Neural progenitor cell (in vitro differentiated cells): ENCODE results near the gene CRCP. TPM values are rescaled to one million over a fixed set of nuclear protein-coding genes. Genes with fewer than 3 reads are reported as not detected.

ENCODE experiments used
- DNase-seq: peaks from one replicate; pipeline ENCODE4 v3.0.0-alpha.2; 2016; ENCODE audit warnings: low spot score
- H2AFZ ChIP-seq: fragments of 200-600 bp; sonication (generic); replicated peaks from 2 replicates; pipeline ENCODE4 v1.6.1; 2016; ENCODE audit warnings: antibody characterized with exemption
- H3F3A ChIP-seq: fragments of 200-600 bp; sonication (generic); 2 replicates; pipeline ENCODE4 v1.6.1; 2016; ENCODE audit warnings: antibody characterized with exemption, low read depth
- H3K27ac ChIP-seq: fragments of 200-600 bp; sonication (generic); 2 replicates; pipeline ENCODE4 v1.5.1; 2016; ENCODE audit warnings: mild to moderate bottlenecking
- H3K27me3 ChIP-seq: fragments of 200-600 bp; sonication (generic); 2 replicates; pipeline ENCODE4 v1.6.1; 2016; ENCODE audit warnings: mild to moderate bottlenecking, moderate library complexity
- H3K36me3 ChIP-seq: fragments of 200-600 bp; sonication (generic); 2 replicates; pipeline ENCODE4 v1.5.1; 2016
- H3K4me1 ChIP-seq: fragments of 200-600 bp; sonication (generic); 2 replicates; pipeline ENCODE4 v1.6.1; 2016; ENCODE audit warnings: mixed run types
- H3K4me2 ChIP-seq: fragments of 200-600 bp; sonication (generic); 2 replicates; pipeline ENCODE4 v1.6.1; 2016
- H3K4me3 ChIP-seq: fragments of 200-600 bp; sonication (generic); 2 replicates; pipeline ENCODE4 v1.5.1; 2016
- H3K79me2 ChIP-seq: fragments of 200-600 bp; sonication (generic); 2 replicates; pipeline ENCODE4 v1.6.1; 2016; ENCODE audit warnings: low read depth
- H3K9ac ChIP-seq: fragments of 200-600 bp; sonication (generic); 2 replicates; pipeline ENCODE4 v1.6.1; 2016
- H3K9me3 ChIP-seq: fragments of 200-600 bp; sonication (generic); 2 replicates; pipeline ENCODE4 v1.5.1; 2016; ENCODE audit warnings: low read depth
- H4K20me1 ChIP-seq: fragments of 200-600 bp; sonication (generic); 2 replicates; pipeline ENCODE4 v1.6.1; 2016; ENCODE audit warnings: low read depth
- H3K27ac Mint-ChIP-seq: 3 replicates; pipeline ENCODE4 v1.8.0; 2021; ENCODE audit warnings: mixed read lengths
- H3K27me3 Mint-ChIP-seq: 2 replicates; pipeline ENCODE4 v1.8.0; 2022; ENCODE audit warnings: low read depth, mild to moderate bottlenecking, inconsistent platforms, moderate library complexity, mixed read lengths; ENCODE audit not compliant: insufficient read depth
- H3K36me3 Mint-ChIP-seq: 3 replicates; pipeline ENCODE4 v1.8.0; 2021; ENCODE audit warnings: mixed read lengths
- H3K4me1 Mint-ChIP-seq: 3 replicates; pipeline ENCODE4 v1.8.0; 2021; ENCODE audit warnings: mixed read lengths
- H3K4me3 Mint-ChIP-seq: 3 replicates; pipeline ENCODE4 v1.8.0; 2021; ENCODE audit warnings: mild to moderate bottlenecking, moderate library complexity, mixed read lengths
- H3K9me3 Mint-ChIP-seq: 3 replicates; pipeline ENCODE4 v1.8.0; 2020; ENCODE audit warnings: mixed read lengths
- EZH2 ChIP-seq: fragments of 200-600 bp; sonication (generic); IDR thresholded peaks from 2 replicates; pipeline ENCODE4 v1.6.1; 2017; ENCODE audit warnings: antibody characterized with exemption, mild to moderate bottlenecking, moderate library complexity
- EZH2phosphoT487 ChIP-seq: fragments of 200-600 bp; sonication (generic); IDR thresholded peaks from 2 replicates; pipeline ENCODE4 v1.6.1; 2017; ENCODE audit warnings: antibody characterized with exemption
- total RNA-seq: library from RNA; depleted of rRNA; stranded (reverse); fragments of >200 nt; gene quantifications from 2 replicates; pipeline ENCODE4 v1.2.3, GENCODE V29; 2015; ENCODE audit warnings: low replicate concordance
- TF ChIP-seq, protein P1 (sequence below): fragments of 200-600 bp; sonication (generic); IDR thresholded peaks from 2 replicates; pipeline ENCODE4 v1.5.1; 2017; ENCODE audit warnings: antibody characterized with exemption, mild to moderate bottlenecking

CRCP gene
- total RNA-seq, 1 donor from 2014 or later = 30.0 TPM

DNA sequence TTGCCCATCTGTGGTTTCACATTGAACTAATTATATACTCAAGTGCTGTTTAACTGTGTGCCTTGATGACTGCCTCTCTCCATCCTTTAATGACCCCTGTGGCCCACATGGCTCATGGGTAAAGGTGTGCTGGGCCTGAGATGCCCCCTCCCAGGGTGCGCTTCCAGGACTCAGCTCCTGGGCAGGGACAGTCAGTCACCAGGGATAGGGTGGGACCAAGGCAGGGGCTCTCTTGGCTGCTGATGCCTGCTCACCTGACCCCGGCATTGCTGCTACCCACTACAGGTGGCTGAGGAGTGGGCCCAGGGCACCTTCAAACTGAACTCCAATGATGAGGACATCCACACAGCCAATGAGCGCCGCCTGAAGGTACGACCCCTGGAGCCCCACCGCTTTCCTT lies 32.6 kb upstream of the CRCP start:
- no peak overlapping the region for H3K27ac Mint-ChIP-seq
- Histone ChIP-seq H4K20me1 (no peaks in the 10 kb centered on the region), H3K4me3 (no peak overlapping the region), H3F3A (no peaks in the 10 kb centered on the region), H3K27me3 (no peaks in the 10 kb centered on the region), H2AFZ (no peak overlapping the region), H3K9me3 (no peaks in the 10 kb centered on the region), H3K27ac (no peak overlapping the region), H3K79me2 (no peaks in the 10 kb centered on the region), H3K36me3 (no peaks in the 10 kb centered on the region), H3K4me2 (no peak overlapping the region), H3K4me1 (no peaks in the 10 kb centered on the region), H3K9ac (no peak overlapping the region)
- H3K4me1 Mint-ChIP-seq = peaks cover 13% of the 10 kb centered on the region
- no peaks in the 10 kb centered on the region for H3K9me3 Mint-ChIP-seq
- TF ChIP-seq EZH2phosphoT487 (no peak), EZH2 (no peak)
- TF ChIP-seq, protein P1, sequence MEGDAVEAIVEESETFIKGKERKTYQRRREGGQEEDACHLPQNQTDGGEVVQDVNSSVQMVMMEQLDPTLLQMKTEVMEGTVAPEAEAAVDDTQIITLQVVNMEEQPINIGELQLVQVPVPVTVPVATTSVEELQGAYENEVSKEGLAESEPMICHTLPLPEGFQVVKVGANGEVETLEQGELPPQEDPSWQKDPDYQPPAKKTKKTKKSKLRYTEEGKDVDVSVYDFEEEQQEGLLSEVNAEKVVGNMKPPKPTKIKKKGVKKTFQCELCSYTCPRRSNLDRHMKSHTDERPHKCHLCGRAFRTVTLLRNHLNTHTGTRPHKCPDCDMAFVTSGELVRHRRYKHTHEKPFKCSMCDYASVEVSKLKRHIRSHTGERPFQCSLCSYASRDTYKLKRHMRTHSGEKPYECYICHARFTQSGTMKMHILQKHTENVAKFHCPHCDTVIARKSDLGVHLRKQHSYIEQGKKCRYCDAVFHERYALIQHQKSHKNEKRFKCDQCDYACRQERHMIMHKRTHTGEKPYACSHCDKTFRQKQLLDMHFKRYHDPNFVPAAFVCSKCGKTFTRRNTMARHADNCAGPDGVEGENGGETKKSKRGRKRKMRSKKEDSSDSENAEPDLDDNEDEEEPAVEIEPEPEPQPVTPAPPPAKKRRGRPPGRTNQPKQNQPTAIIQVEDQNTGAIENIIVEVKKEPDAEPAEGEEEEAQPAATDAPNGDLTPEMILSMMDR = no peak
- no peak for DNase-seq
- peak overlapping the region; percentile 35 for H3K4me3 Mint-ChIP-seq
- peaks cover 4% of the 10 kb centered on the region for H3K27me3 Mint-ChIP-seq
- H3K36me3 Mint-ChIP-seq = peaks cover 5% of the 10 kb centered on the region

DNA sequence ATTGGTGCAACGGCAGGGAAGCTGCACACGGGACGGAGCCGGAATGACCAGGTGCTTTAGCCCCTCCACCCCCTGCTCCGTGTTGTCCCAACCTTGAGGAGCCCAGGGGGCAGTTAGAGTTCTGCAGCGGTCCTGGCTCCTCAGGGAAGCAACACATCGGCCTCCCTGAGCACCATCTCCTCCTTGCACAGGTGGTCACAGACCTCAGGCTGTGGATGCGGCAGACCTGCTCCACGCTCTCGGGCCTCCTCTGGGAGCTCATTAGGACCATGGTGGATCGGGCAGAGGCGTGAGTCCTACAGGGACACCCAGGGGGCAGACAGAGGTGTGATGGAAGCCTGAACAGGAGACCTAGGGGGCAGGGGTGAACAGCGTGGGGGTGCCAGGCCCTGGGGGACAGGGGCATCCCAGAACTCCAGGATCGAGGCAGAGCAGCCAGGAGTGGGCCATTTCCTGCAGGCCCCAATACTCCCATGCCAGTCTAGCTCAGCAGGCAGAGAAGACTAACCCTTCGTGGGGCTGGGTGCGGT lies 31.7 kb upstream of the CRCP start:
- no peaks in the 10 kb centered on the region for H3K79me2 ChIP-seq
- H3K27ac ChIP-seq = no peak overlapping the region
- TF ChIP-seq, protein P1 = no peak
- no peak for TF ChIP-seq EZH2phosphoT487
- no peak for TF ChIP-seq EZH2
- H3K4me2 ChIP-seq = no peak overlapping the region
- H3K4me1 Mint-ChIP-seq = peaks cover 12% of the 10 kb centered on the region
- no peaks in the 10 kb centered on the region for H3K27me3 ChIP-seq
- no peaks in the 10 kb centered on the region for H3K9me3 Mint-ChIP-seq
- peaks cover 4% of the 10 kb centered on the region for H3K27me3 Mint-ChIP-seq
- H4K20me1 ChIP-seq = no peaks in the 10 kb centered on the region
- H3K9me3 ChIP-seq = no peaks in the 10 kb centered on the region
- no peaks in the 10 kb centered on the region for H3F3A ChIP-seq
- no peak overlapping the region for H3K27ac Mint-ChIP-seq
- no peak overlapping the region for H3K4me3 Mint-ChIP-seq
- H3K36me3 Mint-ChIP-seq = peaks cover 5% of the 10 kb centered on the region
- no peak for DNase-seq
- H3K36me3 ChIP-seq = no peaks in the 10 kb centered on the region
- no peaks in the 10 kb centered on the region for H3K4me1 ChIP-seq
- H3K4me3 ChIP-seq = no peak overlapping the region
- no peak overlapping the region for H3K9ac ChIP-seq
- H2AFZ ChIP-seq = no peak overlapping the region

DNA sequence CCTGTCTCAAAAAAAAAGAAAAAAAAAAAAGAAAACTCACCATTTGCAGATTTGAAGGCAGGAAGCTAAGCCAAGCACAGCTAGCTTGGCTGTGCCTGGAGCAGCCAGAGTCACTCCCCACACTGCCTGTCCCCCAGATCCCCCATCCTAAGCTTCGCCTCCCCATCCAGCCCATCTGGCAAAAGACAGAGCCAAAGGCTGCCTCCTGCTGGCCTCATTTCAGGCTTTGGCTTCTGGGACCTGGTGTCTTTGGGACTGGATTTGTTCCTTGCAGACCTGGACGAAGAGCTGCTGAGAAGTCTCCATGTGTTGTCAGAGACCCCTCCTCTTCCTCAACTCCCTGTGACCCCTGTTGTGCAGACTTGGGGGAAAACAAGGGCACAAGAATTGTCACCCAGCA lies 31.0 kb upstream of the CRCP start:
- Mint-ChIP-seq H3K36me3 (peaks cover 5% of the 10 kb centered on the region), H3K27ac (no peak overlapping the region)

More for the DNA sequence above, 31.0 kb upstream of the CRCP start:
- Mint-ChIP-seq H3K9me3 (no peaks in the 10 kb centered on the region), H3K4me3 (no peak overlapping the region), H3K4me1 (peaks cover 12% of the 10 kb centered on the region), H3K27me3 (peaks cover 4% of the 10 kb centered on the region)
- Histone ChIP-seq H3F3A (no peaks in the 10 kb centered on the region), H3K79me2 (no peaks in the 10 kb centered on the region), H3K9me3 (no peaks in the 10 kb centered on the region), H3K4me2 (no peak overlapping the region), H3K27ac (no peak overlapping the region), H2AFZ (no peak overlapping the region), H4K20me1 (no peaks in the 10 kb centered on the region), H3K9ac (no peak overlapping the region), H3K36me3 (no peaks in the 10 kb centered on the region), H3K4me1 (no peaks in the 10 kb centered on the region), H3K4me3 (no peak overlapping the region), H3K27me3 (no peaks in the 10 kb centered on the region)
- TF ChIP-seq, protein P1 = no peak
- TF ChIP-seq EZH2 = no peak
- TF ChIP-seq EZH2phosphoT487 = no peak
- DNase-seq = no peak
